HG02678 (cell line): ENCODE measurements around the gene MTF1.
A peak's percentile ranks its signal among the peaks of the same experiment; 100 is the strongest.

ENCODE experiments used
- ATAC-seq: cut with Tn5 transposase; IDR thresholded peaks from one replicate; pipeline ENCODE4 v1.9.1; 2021; ENCODE audit warnings: mild to moderate bottlenecking, moderate library complexity; ENCODE audit not compliant: unreplicated experiment

MTF1 gene

DNA sequence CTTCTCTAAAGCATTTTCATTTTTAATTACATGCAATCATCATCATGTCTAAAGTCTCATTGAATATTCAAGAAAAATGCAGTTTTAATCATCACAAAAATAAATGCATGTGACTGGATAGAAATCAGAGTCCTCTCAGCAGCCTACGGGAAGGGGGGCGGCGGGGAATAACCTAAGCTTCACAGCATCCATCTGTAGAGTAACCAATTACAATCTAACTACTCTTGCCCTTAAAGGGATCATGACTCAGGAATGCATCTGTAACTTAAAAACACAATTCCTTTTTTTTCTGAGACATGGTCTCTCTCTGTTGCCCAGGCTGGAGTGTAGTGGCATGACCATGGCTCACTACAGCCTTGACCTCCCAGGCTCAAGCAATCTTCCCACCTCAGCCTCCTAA is 22.6 kb downstream of the MTF1 start:
- no peak for ATAC-seq

DNA sequence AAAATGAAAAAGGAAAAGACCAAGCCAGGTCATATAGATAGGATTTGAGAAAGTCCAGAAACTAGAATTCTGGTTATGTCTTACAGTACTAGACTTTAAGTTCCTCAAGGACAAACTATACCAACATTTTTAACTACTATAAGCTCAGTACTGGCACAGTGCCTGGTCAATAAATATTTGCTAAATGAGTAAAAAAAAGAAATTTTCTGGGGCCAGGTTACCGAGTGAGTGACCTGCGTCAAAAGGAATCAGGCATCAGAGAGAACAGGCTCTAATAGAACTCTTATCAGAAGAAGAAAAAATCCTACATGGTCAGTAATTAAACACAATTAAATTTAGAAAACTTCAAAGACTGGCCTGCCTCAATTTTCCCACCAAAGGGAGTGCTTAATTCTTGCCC is 27.6 kb downstream of the MTF1 start:
- no peak for ATAC-seq

DNA sequence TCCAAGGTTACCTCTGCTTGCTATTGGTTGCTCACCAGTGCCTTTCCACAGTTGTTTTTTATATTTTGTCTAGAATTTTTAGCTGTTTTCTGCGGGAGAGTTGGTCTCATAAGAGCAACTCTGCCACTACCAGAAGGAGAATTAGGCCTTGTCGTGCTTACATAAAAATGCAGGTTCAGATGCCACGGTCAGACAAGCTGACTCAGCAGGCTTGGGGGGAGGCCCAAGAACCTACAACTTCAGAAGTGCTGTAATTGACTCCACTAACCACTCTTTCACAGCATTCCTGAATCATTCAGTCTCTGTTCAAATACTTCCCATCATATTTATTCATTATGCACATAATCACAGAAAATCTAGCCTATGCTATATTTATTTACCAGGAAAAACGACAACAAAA is 28.3 kb downstream of the MTF1 start:
- no peak for ATAC-seq

DNA sequence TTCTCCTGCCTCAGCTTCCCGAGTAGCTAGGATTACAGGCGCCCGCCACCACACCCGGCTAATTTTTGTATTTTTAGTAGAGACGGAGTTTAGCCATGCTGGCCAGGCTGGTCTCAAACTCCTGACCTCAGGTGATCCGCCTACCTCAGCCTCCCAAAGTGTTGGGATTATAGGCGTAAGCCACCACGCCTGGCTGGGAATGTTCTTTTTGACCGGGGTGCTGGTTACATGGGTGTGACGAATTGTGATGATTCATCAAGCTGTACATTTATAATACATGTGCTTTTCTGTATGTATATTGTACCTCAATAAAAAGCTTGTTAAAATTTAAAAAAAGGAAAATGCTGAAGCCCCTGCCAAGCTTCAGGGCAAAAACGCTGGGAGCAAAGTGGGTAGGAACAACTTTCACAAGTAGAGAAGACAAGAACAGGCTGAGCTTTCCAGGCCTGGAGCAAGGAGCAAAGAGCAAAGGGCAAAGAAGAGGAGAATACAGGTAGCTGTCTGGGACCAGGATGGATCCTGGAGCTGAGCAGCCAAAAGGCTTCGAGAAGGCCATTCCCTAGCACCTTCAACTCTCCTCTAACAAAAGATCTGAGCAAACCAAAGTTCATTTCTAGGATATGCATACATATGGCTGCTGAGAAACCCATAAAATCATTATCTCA is 30.9 kb downstream of the MTF1 start:
- no peak for ATAC-seq

DNA sequence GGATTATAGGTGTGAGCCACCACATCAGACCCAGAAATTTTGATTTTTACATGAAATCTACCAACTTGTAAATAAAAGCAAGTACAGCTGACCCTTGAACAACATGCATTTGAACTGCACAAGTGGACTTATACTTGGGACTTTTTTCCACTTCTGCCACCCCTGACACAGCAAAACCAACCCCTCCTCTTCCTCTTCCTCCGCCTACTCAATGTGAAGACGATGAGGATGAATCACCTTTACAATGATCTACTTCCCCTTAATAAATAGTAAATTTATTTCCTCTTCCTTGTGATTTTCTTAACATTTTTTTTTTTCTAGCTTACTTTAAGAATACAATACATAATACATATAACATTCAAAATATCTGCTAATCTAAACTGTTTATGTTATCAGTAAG is 33.9 kb downstream of the MTF1 start:
- no peak for ATAC-seq

DNA sequence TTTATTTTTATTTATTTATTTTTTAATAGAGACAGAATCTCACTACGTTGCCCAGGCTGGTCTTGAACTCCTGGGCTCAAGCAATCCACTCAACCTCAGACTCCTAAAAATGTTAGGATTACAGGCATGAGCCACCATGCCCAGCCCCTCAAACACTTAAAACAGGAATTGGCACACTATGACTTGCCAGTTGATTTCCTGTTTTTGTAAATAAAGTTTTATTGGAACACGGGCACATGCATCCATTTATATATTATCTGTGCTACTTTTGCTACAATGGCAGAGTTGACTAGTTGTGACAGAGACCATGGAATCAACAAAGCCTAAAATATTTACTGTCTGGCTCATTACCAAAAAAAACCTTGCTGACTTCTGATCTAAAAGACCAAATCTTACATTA is 35.4 kb downstream of the MTF1 start:
- no peak for ATAC-seq

DNA sequence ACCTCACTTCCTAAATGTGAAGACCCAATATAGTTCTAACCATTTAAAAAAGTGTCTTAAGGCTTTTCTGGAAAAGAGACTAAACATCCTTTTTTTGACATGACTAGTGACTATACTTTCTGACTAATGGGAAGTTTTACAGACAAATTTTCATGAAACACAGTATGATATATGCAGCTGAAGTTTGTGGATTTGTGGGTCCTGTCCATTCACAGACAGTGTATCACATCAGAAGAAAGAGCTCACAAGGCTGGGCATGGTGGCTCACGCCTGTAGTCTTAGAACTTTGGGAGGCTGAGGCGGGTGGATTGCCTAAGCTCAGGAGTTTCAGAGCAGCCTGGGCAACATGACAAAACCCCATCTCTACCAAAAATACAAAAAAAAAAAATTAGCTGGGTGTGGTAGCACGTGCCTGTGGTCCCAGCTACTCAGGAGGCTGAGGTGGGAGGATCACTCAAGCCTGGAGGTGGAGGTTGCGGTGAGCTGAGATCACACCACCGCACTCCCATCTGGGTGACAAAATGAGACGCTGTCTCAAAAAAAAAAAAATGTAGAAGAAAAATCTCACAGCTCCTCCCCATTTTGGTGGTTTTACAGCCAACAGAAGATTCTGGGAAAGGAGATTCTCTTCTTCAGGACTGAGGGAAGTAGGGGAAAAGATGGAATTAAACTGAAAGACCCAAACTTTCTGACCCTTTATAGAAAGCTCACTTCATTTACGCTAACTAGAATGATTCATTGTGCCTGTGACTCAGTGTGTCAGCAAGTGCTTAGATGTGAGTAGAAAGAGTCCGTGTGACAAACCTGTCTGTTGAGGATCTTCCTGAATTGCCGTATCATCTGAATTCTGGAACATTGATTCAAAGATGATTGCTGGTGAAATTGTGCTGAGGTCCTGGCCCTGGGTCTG is 36.2 kb downstream of the MTF1 start:
- no peak for ATAC-seq

DNA sequence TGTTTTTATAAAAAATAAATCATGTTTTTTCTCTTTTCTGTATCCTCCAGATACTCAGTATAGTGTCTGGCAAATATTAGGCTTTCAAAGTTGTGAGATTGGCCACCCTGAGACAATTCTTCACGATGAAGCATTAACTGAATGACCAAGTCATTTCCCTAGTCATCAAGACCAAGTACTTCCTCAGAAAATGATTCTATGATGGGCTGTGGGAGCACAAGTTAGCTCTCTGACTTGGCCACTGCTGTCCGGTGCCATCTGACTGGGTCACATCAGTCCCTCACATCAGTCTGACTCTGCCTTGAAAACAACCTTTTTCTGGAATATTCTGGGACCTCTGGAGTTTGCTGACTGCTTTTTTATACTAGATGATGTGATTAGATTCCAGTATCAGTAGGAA is 37.9 kb downstream of the MTF1 start:
- no peak for ATAC-seq

DNA sequence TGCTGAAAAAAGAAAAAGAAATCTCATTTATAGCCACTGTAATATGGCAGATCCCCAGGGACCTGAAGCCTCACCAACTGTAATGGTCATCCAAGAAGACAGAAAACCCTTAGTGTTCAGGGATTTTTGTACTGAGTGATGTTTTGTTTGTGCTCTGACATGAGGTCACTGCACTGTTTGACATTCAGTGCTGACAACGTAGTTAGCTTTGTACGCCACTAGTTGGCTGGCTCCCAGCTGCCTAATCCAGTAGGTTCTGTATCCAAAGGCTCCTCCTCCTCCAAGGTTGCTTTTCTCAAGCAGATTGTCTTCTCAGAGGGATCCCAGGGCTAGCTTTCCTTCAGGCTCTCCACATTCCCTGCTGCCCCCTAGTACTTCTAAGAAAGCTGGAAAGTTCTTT is 41.9 kb downstream of the MTF1 start:
- no peak for ATAC-seq

DNA sequence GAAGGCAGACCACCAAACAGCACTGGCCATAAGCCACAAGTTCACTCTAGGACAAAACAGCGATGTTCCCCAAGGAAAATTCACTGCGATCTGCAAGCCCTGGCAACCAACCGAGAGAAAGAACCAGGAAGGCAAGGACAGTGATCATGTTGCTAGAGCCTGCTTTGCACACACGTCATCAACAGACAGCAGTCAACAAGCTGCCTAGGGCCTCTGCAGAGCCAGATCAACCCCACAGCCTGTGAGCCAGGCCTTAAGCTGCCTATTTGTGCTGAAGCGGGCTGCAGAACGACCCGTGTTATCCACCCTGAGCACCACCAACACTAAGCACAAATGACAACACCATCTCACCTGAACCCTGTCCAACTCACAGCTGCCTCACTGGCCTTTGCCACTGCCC is 45.1 kb downstream of the MTF1 start:
- no peak for ATAC-seq

DNA sequence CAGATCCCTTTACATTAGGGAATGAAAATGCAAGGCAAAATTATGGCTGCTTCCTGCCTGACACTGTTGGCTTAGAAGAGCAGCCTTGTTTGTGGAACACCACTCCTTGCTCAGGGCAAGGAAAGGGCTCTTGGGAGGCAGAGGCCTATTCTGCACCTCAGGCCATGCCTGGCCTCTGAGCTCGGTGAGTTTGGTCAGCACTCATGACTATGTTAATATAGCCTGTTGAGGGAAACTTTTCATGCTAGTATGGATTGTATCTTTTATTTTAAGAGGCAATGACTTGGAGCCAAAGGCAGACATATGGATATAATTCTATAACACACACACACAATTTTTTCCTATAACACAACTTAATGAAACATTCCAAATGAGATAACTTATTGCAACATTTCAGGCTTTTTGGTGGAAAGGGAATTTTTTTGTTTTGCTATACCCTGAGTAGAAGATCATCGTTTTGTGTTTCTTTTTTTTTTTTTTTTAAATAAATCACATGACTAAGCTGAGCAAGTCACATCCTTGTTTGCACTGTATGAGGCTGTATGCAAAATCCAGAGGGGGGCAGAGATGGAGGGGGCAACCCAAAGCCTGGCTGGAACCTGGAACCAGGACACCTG is 45.8 kb downstream of the MTF1 start:
- ATAC-seq = no peak

DNA sequence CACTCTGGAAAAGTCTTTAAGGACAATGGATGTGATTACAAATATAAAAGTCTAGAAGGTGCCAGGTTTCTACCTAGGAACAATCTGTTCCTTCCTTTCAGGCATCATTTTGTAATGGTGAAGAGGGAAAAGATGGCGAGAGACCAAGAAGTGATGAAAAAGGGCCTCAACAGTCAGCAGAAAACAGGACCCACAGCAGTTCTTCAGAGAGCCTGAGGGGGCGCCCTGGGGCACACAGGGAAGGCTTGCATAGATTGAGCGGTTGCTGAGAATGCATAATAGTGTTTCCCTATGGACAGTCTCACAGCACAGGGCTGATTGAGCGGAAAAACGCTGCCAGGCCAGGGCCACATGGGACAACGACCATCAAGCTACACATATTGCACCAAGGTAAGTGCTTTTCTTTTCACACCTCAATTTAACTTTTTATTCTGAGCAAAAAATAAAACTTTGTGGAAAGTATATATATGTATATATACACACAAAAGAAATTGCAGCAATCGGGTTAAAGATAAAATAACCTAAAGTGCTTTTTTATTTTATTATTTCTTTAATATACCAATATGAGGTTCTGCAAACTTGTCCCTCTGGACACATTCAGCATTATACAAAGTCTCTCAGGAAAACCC is 48.3 kb downstream of the MTF1 start:
- ATAC-seq = no peak

DNA sequence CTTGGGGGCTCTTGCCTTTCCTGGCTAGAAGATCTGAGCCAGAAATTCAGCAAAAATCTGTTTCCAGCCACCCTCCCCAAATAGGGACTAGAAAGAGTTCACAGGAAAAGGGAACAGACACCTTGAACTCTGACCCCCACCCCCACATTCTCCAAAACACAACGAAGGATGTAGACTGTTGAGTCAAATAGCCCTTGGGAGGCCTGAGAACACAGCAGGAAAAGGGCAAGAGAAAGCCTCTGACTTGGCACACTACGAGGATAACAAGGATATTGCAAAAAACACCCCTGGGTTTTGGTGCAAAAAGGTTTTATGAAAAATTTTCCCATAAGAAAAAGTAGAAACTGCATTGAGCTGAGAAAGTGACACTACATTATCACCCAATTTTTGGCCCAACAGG is 49.5 kb downstream of the MTF1 start:
- no peak for ATAC-seq

DNA sequence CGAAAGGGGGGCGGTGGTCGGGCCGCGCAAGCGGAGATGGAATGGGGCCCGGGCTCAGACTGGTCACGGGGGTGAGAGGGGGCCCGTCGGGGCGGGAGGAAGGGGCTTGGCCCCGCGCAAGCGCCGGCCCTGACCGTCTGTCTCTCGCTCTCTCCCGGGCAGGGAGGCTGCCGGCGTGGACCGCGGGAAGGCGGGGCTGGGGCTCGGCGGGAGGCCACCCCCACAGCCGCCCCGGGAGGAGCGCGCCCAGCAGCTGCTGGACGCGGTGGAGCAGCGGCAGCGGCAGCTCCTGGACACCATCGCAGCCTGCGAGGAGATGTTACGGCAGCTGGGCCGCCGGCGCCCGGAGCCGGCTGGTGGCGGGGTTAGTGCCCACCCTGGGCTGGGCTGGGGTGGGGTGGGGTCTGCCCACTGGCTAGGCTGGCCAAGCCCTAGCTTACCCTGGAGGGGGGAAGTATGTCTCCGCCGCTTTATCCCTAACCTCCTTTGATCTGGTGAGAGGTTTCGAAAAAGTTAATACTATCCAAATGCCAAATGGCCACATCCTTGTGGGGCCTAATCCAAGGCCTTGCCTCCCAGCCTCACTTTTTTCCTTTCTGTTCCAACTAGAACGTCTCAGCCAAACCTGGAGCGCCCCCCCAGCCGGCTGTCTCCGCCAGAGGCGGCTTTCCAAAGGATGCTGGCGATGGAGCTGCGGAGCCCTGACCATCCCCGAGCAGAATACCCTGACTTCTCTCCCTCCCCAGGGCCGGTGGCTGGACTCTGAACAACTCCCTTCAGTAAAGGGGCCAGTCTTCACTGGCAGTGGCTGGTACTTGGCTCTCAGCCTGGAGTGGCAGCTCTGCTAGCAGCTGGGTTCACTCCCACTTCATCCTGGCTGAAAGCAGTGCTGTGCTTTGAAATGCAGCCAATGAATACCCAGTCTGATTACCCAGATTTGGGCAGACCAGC is 50.7 kb downstream of the MTF1 start:
- peak; percentile 34 for ATAC-seq

DNA sequence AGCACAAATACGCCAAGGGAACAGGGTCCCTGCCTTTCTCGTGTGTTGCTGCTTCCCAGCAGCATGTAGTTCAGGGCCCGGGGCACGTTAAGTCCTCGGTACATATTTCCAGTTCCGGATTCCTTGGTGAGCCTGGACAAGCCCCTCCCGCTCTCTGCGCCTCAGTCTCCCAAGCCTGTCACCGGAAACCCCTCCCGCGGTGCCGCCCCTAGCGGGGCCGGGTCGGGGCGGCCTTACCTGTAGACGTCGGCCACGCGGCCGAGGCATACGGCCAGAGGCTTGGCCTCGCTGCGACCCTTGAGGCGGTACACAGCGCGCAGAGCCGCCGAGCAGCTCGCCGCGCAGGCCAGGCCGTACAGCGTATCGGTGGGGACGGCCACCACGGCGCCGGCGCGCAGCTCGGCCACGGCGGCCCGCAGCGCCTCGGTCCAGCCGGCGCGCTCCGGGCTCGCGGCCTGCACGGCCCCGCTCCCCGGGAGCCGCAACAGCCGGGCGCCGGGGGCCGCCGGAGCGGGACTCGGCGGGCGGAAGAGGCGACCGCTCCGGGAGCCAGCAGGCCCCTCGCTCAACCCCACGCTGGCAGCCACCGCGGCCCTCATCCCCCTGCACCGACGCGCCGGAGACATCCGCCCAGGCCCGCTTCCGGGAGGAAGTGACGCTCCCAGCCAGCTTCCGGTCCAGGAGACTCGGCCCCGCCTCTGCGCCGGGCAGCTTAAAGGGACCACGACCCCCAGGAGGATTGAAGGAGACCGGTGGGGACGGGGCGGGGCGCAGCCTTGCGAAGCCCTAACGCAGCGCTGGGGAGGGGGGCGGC is 51.6 kb downstream of the MTF1 start, which contains the start of the genes C1orf122 and YRDC:
Gene C1orf122, plus strand, starts transcription at position 236 of the 814 bp plus-strand sequence. CDS start 615 bp downstream, outside the sequence.
Gene YRDC, minus strand, starts transcription at position 654 of the 814 bp plus-strand sequence. Its CDS starts 28 bp downstream, at position 626.
- peak; percentile 88 for ATAC-seq

DNA sequence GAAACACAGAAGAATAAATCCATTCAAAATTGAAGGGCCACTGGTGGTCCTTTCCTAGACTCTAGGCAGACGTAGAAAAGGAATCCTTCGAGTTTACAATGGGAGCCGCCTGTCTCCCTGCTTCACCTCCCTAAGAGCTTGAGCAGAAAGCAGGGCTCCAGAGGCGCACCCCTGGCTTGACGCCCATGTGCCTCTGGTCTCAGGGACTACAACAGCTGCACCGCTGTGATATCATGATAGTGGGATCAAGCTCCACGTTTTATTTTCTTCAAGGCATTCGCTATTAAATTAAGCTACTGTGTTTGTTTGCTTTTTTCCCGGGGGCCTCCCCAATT is 52.2 kb downstream of the MTF1 start:
- ATAC-seq = no peak

DNA sequence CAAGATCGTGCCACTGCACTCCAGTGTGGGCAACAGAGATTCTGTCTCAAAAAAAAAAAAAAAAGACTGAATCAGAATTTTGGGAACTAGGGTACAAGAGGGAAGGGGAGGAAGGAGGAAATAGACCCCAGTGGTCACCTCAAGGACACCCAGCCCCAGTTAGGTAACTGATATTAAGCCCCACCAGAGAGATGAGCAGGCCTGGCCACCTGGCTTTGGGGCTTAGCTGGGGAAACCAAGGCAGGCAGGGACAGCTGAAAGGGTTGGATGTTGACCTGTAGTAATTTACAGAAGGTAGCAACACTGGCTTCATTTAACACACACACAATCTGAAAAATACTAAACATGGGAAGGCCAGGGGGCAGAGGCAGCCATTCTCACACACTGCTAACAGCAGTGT is 57.0 kb downstream of the MTF1 start:
- no peak for ATAC-seq

DNA sequence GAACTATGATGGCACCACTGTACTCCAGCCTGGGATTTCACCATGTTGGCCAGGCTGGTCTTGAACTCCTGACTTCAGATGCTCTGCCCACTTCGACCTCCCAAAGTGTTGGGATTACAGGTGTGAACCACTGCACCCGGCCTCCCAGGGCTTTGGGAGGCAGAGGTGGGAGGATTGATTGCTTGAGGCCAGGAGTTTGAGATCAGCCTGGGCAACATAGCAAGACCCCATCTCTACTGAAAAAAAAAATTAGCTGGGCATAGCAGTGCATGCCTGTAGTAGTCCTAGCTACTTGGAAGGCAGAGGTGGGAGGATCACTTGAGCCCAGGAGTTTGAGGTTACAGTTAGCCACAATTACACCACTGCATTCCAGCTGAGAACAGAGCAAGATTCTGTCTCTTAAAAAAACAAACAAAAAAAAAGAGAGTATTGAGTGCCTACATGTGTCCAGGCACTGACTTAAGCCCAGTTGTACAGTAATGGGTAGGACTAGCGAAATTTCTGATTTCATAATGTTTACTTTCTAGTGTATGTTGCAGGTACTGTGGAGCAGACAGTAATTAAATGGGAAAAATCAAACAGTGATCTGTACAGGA is 61.5 kb downstream of the MTF1 start:
- no peak for ATAC-seq
